GM19468 (cell line): ENCODE data around the gene ADARB1.

Experiments
- ATAC-seq: cut with Tn5 transposase; IDR thresholded peaks from one replicate; pipeline ENCODE4 v1.9.1; 2021; ENCODE audit warnings: mild to moderate bottlenecking, moderate library complexity, moderate number of reproducible peaks; ENCODE audit not compliant: unreplicated experiment; ENCODE audit errors: extremely low read depth

ADARB1 gene

GRCh38 chr21:45160198-45160597 lies 85.8 kb downstream of the ADARB1 start:
- ATAC-seq, result no peak

GRCh38 chr21:45161038-45161945 lies 86.9 kb downstream of the ADARB1 start:
- no peak for ATAC-seq

GRCh38 chr21:45162115-45162514 lies 87.7 kb downstream of the ADARB1 start:
- ATAC-seq, result no peak

GRCh38 chr21:45162809-45163208 lies 88.4 kb downstream of the ADARB1 start:
- no peak for ATAC-seq

GRCh38 chr21:45163413-45164123 lies 89.2 kb downstream of the ADARB1 start:
- no peak for ATAC-seq

- ATAC-seq, result no peak
These were observed 89.7 kb downstream of the ADARB1 start for GRCh38 chr21:45164124-45164511.

GRCh38 chr21:45164838-45165237 lies 90.5 kb downstream of the ADARB1 start:
- no peak for ATAC-seq

- no peak for ATAC-seq
These were observed 92.6 kb downstream of the ADARB1 start for GRCh38 chr21:45166931-45167330.

GRCh38 chr21:45167796-45168222 lies 93.4 kb downstream of the ADARB1 start:
- ATAC-seq, result no peak

- no peak for ATAC-seq
These were observed 94.1 kb downstream of the ADARB1 start for GRCh38 chr21:45168522-45168921.

GRCh38 chr21:45169001-45169400 lies 94.6 kb downstream of the ADARB1 start:
- ATAC-seq, result no peak

- ATAC-seq, result no peak
These were observed 95.3 kb downstream of the ADARB1 start for GRCh38 chr21:45169682-45170081.

GRCh38 chr21:45170987-45171386 lies 96.6 kb downstream of the ADARB1 start:
- no peak for ATAC-seq

GRCh38 chr21:45172420-45172819 lies 98.0 kb downstream of the ADARB1 start:
- ATAC-seq, result no peak

- no peak for ATAC-seq
These were observed 101.1 kb downstream of the ADARB1 start for GRCh38 chr21:45175326-45176095.

- ATAC-seq, result no peak
These were observed 101.8 kb downstream of the ADARB1 start for GRCh38 chr21:45176141-45176540.

- no peak for ATAC-seq
These were observed 102.7 kb downstream of the ADARB1 start for GRCh38 chr21:45177039-45177438.

GRCh38 chr21:45178070-45178608 lies 103.8 kb downstream of the ADARB1 start:
- ATAC-seq, result no peak

GRCh38 chr21:45178971-45179370 lies 104.6 kb downstream of the ADARB1 start:
- no peak for ATAC-seq

GRCh38 chr21:45179568-45180245 lies 105.3 kb downstream of the ADARB1 start:
- no peak for ATAC-seq
